ENCODE measurements around the gene MGRN1. TPM values are rescaled to one million over a fixed set of nuclear protein-coding genes. Genes with fewer than 3 reads are reported as not detected.

Gene MGRN1
- total RNA-seq, 2 experiments from 2014 or later, result 71.8 to 73.3 TPM

DNA sequence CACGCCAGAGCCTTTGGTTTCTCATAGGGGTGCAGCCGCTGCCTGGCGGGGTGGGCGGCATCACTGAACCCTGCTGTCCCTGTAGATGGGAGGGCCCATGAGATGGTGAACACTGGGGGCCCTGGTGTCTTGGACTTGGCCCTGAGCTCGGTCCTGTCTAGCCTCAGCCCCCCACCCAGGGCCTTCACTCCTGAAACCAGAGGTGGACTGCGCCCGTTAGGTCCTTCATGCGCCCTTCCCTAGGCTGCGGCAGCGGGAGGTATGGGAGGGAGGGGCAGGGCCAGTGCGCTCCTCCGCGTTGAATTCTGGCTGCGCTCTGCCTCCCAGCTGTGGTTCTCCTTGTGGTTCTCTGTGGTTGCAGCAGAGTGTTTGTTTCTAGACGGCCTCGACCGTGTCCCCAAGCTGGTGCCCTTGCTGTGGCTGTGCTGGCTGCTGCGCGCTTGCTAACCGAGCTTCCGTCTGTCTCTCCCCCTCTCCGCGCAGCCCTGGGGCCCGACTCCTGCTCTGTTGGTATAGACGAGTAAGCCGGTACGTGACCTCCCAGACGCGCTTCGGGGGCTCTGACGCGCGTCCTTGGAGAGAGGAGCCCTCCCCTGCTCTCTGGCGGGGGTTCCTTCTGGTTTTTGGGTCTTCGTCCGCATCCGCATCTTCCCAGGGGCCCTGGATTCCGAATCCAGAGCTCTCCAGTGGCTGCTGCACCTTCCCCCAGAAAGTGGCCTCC is 61.3 kb downstream of the MGRN1 start:
- H3K27ac Mint-ChIP-seq, result no peak overlapping the region
- no peak overlapping the region for H3K4me3 Mint-ChIP-seq
- H3K9me3 Mint-ChIP-seq, result no peaks in the 10 kb centered on the region
- DNase-seq, result no peak
- ChIA-PET CTCF (no interaction called here), POLR2A (interaction anchor here (1.0 kb wide), 1 partner anchor 14 kb away, joined by 3 read pairs; no protein-coding TSS in a partner anchor)
- H3K4me1 Mint-ChIP-seq, result no peaks in the 10 kb centered on the region
- H3K27me3 Mint-ChIP-seq, result no peaks in the 10 kb centered on the region
- peaks cover 9% of the 10 kb centered on the region for H3K36me3 Mint-ChIP-seq (ENCODE audit: low read depth)

DNA sequence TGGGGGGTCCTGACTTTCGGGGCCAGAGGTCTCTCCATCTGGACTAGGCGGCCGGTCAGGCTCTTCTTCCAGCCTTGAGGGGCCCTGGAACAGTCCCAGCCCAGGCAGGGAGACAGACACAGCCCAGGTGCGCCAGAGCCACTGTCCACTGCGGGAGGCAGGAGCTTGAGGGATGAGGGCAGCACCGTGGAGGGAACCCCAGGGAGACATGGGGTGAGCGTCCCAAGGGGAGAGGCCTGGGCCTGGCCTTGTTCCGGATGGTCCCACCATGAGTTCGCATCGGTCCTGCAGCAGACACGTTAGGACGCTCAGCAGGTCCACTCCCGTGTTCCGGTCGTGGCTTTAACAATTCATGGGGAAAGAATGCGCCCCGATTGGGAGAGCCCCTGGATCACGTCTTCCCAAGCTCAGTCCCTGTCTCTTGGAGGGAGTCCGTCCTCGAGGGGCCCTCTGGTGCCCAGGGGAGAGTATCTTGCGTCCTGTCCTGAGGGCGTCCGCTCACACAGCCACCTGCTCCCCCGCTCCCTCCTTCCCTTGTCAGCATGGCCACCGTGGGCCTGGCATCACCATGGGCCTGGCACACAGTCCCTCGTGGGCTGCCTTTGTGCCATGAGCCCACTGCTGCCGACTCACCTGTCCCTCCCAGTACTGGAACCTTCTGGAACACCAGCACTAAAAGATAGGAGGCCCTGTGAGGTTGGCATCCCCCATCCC is 62.0 kb downstream of the MGRN1 start:
- POLR2A ChIA-PET, result no interaction called here
- Mint-ChIP-seq H3K36me3 (ENCODE audit: low read depth) (peaks cover 7% of the 10 kb centered on the region), H3K4me3 (no peak overlapping the region), H3K9me3 (no peaks in the 10 kb centered on the region), H3K27me3 (no peaks in the 10 kb centered on the region), H3K4me1 (no peaks in the 10 kb centered on the region), H3K27ac (no peak overlapping the region)
- no peak for DNase-seq
- CTCF ChIA-PET, result no interaction called here

DNA sequence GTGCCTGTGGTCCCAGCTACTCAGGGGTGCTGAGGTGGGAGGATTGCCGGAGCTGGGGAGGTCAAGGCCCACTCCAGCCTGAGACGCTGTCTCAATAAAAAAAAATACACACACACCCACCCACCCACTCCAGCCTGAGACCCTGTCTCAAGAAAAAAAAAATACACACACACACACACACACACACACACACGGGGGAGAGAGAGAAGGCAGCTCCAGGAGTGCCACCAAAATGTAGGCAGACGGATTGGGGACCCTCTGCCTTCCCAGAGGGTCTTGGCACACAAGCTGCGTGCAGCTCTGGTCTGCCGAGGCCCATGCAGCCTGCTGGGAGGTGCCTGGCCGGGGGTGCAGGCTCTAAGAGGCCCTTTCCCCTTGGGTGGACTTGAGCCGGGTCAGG is 62.8 kb downstream of the MGRN1 start:
- peaks cover 2% of the 10 kb centered on the region for H3K4me1 Mint-ChIP-seq
- CTCF ChIA-PET, result no interaction called here
- H3K36me3 Mint-ChIP-seq (ENCODE audit: low read depth), result peaks cover 6% of the 10 kb centered on the region
- POLR2A ChIA-PET, result no interaction called here
- no peaks in the 10 kb centered on the region for H3K9me3 Mint-ChIP-seq
- H3K27ac Mint-ChIP-seq, result no peak overlapping the region
- no peaks in the 10 kb centered on the region for H3K27me3 Mint-ChIP-seq
- H3K4me3 Mint-ChIP-seq, result no peak overlapping the region
- no peak for DNase-seq

DNA sequence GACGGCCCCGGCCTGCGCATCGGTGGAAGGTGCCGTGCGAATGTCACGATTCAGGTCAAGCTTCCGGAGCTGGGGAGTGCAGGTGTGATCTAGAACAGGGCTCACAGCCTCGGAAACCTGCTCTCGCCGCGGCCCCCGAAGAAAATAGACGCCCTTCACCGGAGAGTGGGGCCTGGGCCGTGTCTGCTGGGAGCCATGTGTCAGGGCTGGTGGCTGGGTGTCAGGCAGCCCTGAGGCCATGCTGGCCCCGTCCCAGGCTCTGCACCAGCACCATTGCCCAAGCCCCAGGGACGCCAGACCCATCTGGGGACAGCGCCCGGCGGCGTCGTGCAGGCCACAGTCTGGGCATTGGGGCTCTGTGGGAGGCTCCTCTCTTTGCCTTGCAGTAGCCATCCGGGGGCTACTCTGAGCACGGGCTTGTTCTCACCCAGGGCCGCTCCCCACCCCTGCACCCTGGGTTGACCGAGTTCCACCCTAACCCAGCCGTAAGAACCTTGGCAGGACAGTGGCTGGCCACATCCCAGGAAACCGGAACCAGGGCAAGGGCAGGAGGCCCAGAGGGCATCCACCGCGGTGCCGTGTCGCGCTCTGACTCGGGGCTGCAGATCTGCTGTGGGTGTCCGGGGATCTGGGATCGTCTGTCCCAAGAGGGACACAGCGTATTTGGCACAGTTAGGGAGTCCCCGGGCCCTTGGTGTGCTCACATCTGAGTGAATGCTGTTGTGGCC is 63.5 kb downstream of the MGRN1 start:
- CTCF ChIA-PET, result no interaction called here
- H3K4me1 Mint-ChIP-seq, result peaks cover 6% of the 10 kb centered on the region
- H3K4me3 Mint-ChIP-seq, result no peak overlapping the region
- H3K36me3 Mint-ChIP-seq (ENCODE audit: low read depth), result peaks cover 4% of the 10 kb centered on the region
- DNase-seq, result no peak
- no peaks in the 10 kb centered on the region for H3K27me3 Mint-ChIP-seq
- no peaks in the 10 kb centered on the region for H3K9me3 Mint-ChIP-seq
- POLR2A ChIA-PET, result no interaction called here
- no peak overlapping the region for H3K27ac Mint-ChIP-seq

DNA sequence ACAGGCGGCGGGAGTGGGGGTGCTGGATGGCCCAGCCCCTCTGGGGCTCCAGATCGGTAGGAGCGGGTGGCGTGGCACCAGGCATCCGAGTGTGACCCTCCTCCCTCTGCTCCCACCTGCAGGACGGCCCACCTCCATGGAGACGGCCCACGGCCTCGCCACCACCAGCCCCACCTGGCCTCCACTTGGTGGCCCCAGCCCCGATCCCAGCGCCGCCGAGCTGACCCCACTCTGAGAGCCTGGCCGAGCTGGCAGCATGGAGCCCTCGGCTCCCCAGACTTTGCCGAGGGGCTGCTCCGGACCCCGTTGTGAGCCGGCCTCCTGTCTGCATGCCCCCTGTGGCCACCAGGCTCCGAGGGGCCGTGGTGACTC is 64.0 kb downstream of the MGRN1 start:
- DNase-seq, result no peak
- H3K27ac Mint-ChIP-seq, result no peak overlapping the region
- H3K4me3 Mint-ChIP-seq, result no peak overlapping the region
- no peaks in the 10 kb centered on the region for H3K27me3 Mint-ChIP-seq
- ChIA-PET CTCF (no interaction called here), POLR2A (no interaction called here)
- H3K4me1 Mint-ChIP-seq, result peaks cover 6% of the 10 kb centered on the region
- no peaks in the 10 kb centered on the region for H3K9me3 Mint-ChIP-seq
- H3K36me3 Mint-ChIP-seq (ENCODE audit: low read depth), result peaks cover 3% of the 10 kb centered on the region

DNA sequence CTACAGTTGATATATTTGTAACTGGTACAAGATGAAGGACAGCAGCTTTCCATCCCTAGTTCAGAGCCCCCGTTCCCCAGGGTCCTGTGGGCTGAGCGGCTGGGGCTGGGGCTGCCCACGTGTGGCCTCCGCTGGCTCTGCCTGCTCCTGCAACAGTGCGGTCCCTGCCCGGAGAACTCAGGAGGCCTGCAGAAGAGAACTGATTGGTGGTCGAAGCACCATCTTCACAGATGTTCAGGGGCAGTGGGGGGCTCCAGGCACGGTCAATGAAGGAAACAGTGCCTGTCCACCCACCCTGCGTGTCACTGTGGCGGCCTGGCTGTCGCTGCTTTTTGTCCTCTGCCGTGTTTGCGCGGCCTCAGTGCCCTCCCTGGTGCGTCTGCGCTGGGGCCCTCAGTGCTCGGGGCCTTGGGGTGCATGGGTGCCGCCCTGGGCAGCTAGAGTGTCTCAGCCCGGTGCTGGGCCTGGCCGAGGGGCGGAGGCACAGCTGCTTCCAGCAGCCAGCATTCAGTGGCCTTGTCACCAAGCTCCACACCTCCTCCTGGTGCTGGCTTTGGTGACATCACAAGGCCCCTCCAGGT is 64.6 kb downstream of the MGRN1 start:
- no peaks in the 10 kb centered on the region for H3K9me3 Mint-ChIP-seq

DNA sequence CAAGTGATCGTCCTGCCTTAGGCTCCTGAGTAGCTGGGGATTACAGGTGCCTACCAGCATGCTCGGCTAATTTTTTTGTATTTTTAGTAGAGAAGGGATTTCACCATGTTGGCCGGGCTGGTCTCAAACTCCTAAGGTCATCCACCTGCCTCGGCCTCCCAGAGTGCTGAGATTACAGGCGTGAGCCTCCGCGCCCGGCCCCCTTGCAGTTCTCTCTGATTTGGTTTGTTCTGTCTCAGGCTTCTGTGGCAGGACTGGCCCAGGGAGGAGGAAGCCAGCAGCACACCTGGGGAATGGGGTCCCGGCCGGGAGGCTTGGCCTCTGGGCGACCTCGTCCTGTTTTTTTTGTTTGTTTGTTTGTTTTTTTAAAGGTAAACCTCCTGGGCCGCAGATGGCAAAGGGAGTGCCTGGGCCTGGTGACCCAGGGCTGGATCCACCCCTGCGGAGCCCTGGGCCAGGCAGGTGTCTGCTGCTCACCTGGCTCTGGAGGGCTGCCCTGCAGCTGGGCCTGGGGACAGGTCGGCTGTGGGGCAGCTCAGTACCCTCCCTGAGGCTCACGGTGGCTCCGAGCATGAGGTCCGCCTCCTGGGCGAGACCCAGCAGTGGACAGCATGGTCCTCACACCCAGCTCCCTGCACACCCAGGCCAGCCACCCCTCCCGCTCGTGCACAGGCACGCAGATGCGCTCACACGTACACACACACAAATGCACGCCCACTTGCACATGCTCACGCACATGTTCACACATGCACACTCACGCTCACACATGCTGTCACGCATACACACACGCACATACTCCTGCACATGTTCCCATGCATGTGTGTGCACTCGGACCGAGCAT is 65.5 kb downstream of the MGRN1 start:
- Mint-ChIP-seq H3K27ac (no peak overlapping the region), H3K36me3 (ENCODE audit: low read depth) (no peaks in the 10 kb centered on the region), H3K27me3 (no peaks in the 10 kb centered on the region), H3K4me3 (no peak overlapping the region), H3K4me1 (peaks cover 11% of the 10 kb centered on the region), H3K9me3 (no peaks in the 10 kb centered on the region)
- CTCF ChIA-PET, result no interaction called here
- POLR2A ChIA-PET, result interaction anchor here (1.4 kb wide), 1 partner anchor 73 kb away, joined by 5 read pairs; no protein-coding TSS in a partner anchor
- no peak for DNase-seq

More for the DNA sequence above, 64.6 kb downstream of the MGRN1 start:
- Mint-ChIP-seq H3K27me3 (no peaks in the 10 kb centered on the region), H3K36me3 (ENCODE audit: low read depth) (peaks cover 3% of the 10 kb centered on the region), H3K4me1 (peaks cover 6% of the 10 kb centered on the region), H3K4me3 (no peak overlapping the region), H3K27ac (no peak overlapping the region)
- POLR2A ChIA-PET, result no interaction called here
- CTCF ChIA-PET, result no interaction called here
- DNase-seq, result no peak

DNA sequence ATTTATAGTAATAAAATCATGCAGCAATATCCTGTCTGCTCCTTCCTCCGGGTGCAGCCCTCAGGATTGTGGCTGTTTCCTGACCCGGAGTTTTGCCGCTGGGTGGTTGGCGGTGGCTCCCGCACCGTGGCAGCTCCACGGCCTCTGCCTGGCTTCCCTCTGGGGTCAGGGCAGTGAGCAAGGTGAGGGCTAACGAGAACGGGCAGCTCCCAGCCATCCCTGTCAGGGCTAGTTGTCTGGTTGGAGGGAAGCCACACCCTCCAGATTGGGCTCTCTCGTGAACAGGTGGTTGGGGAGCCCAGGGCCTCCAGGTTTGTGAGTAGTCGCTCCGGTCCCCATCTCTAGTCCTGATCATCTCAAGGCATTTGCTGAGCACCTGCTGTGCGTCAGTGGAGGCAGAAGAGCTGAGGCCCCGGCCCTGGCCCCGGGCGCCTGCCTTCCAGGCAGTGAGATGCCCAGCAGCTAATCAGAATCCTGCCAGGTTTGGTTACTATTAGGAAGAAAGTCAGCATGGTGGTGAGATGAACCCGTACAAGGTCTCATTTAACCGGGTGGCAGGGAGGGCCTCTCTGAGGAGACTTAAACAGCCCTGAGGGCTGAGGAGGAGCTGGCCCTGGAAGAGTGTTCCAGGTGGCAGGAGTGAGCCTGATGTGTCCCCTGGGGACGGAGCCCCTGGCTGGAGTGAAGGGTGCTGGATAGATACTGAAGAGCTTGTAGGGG is 66.5 kb downstream of the MGRN1 start:
- H3K36me3 Mint-ChIP-seq (ENCODE audit: low read depth), result no peaks in the 10 kb centered on the region
- peaks cover 18% of the 10 kb centered on the region for H3K4me1 Mint-ChIP-seq
- H3K27me3 Mint-ChIP-seq, result no peaks in the 10 kb centered on the region
- no peak for DNase-seq
- peak overlapping the region; percentile 34 for H3K4me3 Mint-ChIP-seq
- H3K27ac Mint-ChIP-seq, result peak overlapping the region; percentile 38
- ChIA-PET CTCF (interaction anchor here (0.8 kb wide), 1 partner anchor 8 kb away, joined by 3 read pairs; no protein-coding TSS in a partner anchor), POLR2A (interaction anchor here (0.9 to 1.4 kb wide), 2 partner anchors 10 to 74 kb away, joined by 4 to 5 read pairs; no protein-coding TSS in a partner anchor)
- H3K9me3 Mint-ChIP-seq, result no peaks in the 10 kb centered on the region

DNA sequence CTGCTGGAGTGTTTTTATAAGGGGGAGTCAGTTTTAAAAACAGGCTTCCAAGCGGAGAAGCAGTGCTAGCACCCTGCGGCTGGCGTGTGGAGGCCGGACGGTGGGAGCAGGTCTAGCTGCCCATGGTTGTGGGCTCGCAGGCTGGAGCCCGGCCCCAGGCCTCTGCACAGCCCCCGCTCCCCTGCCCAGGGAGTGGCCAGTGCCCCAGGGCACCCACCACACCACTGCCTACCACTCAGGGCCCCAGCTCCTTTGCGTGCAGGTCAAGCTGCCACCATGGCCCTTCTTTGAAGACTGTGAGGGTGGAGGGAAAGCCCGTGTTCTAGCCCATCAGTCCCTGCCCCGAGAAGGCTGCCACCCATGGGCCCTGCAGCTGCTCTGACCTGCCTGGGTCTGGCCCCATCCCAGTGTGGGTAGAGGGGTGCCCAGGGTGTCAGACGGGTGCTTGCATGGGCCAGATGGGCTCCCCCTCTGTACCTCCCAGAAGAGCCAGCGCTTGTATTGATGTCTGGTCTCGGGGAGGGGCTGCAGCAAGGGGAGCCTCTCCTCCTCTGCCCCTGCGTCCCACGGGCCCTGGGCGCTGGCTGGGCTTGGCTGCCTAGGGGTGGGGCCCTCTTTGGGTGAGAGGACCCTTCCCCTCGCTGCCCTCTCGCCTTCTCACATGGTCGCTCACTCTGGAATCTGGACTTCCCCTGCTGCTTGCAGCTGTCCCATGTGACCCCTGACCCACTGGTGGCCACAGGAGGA is 67.2 kb downstream of the MGRN1 start:
- no peaks in the 10 kb centered on the region for H3K27me3 Mint-ChIP-seq
- DNase-seq, result no peak
- peaks cover 5% of the 10 kb centered on the region for H3K36me3 Mint-ChIP-seq (ENCODE audit: low read depth)
- peak overlapping the region; percentile 38 for H3K27ac Mint-ChIP-seq
- ChIA-PET POLR2A (interaction anchor here (0.7 to 3.0 kb wide), 6 partner anchors 11 to 111 kb away, joined by 3 to 20 read pairs (median 6); partner anchors contain the start of genes MGRN1 and ROGDI), CTCF (interaction anchor here (0.8 to 2.0 kb wide), 3 partner anchors 9 to 75 kb away, joined by 3 to 7 read pairs (median 5); partner anchors contain the start of gene MGRN1)
- peaks cover 18% of the 10 kb centered on the region for H3K4me1 Mint-ChIP-seq
- no peaks in the 10 kb centered on the region for H3K9me3 Mint-ChIP-seq
- peak overlapping the region; percentile 34 for H3K4me3 Mint-ChIP-seq

DNA sequence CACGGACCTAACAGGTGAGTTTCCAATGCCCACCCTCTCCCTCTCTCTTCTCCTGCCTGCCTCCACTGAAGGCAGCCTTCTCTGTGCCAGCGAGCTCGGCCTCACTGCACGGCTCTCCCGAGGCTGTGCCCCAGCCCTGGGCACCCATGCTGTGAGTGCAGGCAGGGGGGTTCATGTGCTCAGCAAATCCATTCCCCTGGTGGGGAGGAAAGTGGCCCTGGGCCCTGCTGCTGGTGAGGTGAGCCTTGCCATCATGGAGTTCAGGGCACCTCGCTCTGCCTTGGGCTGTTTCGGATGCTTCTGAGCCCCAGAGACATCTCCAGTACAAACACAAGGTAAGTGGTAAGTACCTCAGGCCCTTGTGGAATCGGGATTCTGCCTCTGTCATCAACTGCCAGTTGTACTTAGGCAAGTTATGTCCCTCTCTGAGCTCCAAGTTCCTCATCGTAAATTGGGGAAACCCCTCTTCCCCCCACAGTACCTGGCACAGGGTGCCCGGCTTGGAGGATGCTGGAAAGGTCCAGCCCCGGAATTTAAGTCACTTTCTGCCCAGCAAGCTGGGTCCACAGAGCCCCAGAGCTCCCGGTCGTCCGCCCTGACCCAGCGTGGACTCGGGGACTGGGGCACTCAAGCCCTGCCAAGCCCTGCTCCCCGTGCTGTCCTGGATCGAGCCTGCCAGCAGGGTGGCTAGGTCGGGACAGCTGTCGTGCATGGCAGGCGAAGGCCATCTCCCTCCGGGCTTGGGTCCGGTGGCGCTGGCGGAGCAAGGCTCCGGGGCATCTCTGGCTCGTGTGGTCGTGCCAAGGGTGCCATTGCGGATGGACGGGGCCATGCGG is 68.1 kb downstream of the MGRN1 start:
- H3K4me3 Mint-ChIP-seq, result peak overlapping the region; percentile 79
- peaks cover 18% of the 10 kb centered on the region for H3K4me1 Mint-ChIP-seq
- ChIA-PET POLR2A (interaction anchor here (0.7 to 3.0 kb wide), 12 partner anchors 10 to 341 kb away, joined by 3 to 20 read pairs (median 4); partner anchors contain the start of genes ANKS3, DNAAF8, MGRN1 and NAGPA), CTCF (interaction anchor here (1.1 to 2.0 kb wide), 4 partner anchors 9 to 76 kb away, joined by 3 to 7 read pairs (median 4); partner anchors contain the start of genes DNAAF8 and MGRN1)
- no peaks in the 10 kb centered on the region for H3K27me3 Mint-ChIP-seq
- no peaks in the 10 kb centered on the region for H3K9me3 Mint-ChIP-seq
- DNase-seq, result no peak
- peak overlapping the region; percentile 78 for H3K27ac Mint-ChIP-seq
- peaks cover 5% of the 10 kb centered on the region for H3K36me3 Mint-ChIP-seq (ENCODE audit: low read depth)

Data from activated CD4-positive, alpha-beta memory T cell treated with anti-CD3 and anti-CD28 coated beads, Interleukin-2, amount 10 ng/mL, durations not matched to agents 7 days and 5 days (primary cell).